ENCODE results near the gene HEBP1.

Gene HEBP1

DNA sequence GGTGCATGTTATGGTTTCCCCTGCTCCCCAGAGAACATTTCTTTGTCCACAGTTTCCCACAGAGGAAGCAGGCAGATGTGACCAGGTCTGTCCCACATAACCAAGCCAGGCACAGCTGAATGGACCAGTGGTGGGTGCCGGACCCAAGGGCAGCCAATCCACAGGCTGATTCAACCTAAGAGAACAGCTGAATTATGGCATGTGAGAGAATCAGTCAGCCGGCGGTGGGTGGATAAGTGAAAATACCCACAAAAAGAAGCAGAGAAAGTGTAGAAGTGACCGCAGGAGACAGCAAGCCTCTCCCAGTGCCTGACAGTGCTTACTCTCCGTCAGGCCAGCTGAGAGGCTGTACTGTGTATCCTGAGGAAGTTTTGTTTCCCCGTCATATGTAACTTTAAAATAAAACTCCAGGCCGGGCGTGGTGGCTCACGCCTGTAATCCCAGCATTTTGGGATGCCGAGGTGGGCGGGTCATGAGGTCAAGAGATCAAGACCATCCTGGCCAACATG, 63.0 kb downstream of the HEBP1 start:
- no peak for TF ChIP-seq CTCF (IDR thresholded peaks at IDR 0.05; ENCODE audit: control insufficient read depth, extremely low read depth, insufficient read depth)

DNA sequence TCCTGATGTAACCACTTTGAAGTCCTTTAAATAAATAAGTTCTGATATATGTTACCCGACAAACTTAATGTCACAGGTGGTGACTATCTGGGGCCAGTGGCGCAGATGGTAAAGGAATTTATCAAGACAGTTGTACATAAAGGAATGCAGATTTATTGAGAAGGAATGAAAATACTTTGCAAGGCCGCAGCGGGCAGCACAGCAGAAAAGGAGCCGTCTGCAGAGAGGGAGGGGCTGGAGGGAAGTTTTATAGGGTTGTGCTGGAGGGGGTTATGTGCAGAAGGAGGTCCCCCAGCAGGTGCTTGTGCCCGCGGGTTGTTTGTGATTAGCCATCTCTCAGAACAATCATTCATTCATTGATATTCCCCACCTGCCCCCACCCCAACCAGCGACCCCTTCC, 65.5 kb downstream of the HEBP1 start:
- no peak for DNase-seq (ENCODE audit: low read depth)
- no peak for TF ChIP-seq CTCF (IDR thresholded peaks at IDR 0.05; ENCODE audit: control insufficient read depth, extremely low read depth, insufficient read depth)
- H3K4me3 ChIP-seq (ENCODE audit: low read depth, low read length) = no peak overlapping the region

More for the DNA sequence above, 63.0 kb downstream of the HEBP1 start:
- no peak overlapping the region for H3K4me3 ChIP-seq (ENCODE audit: low read depth, low read length)
- no peak for DNase-seq (ENCODE audit: low read depth)

- no peak overlapping the region for H3K4me3 ChIP-seq (ENCODE audit: low read depth, low read length)
- TF ChIP-seq CTCF (IDR thresholded peaks at IDR 0.05; ENCODE audit: control insufficient read depth, extremely low read depth, insufficient read depth) = no peak
- DNase-seq (ENCODE audit: low read depth) = no peak
Observed at GRCh38 chr12:12933742-12934141, 66.3 kb downstream of the HEBP1 start.

DNA sequence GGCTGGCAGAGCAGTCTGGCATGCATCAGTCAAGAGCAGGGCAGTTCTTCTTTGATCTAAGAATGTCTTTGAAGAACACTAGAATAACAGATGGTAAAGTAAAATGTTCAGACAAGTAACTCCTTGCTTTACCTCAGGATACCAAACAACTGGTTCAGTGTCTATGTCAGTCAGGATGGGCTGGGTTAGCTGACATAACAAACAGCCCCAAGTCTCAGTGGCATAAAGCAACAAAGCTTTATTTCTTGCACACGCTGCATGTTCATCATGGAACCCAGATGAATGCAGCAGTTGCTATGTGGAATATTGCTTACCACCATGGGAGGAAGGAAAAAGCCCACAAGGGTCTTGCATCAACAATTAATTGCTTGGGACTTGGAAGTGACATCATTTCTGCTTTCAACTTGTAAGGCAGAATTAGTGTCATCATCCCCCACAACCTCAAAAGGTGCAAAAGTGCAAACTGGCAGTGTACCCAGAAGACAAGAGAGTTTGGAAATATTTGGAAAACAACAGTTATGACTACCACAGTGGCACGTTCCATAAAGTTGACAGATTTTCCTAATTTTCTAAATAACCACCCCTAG, 69.3 kb downstream of the HEBP1 start:
- DNase-seq (ENCODE audit: low read depth) = no peak
- TF ChIP-seq CTCF (IDR thresholded peaks at IDR 0.05; ENCODE audit: control insufficient read depth, extremely low read depth, insufficient read depth) = no peak
- no peak overlapping the region for H3K4me3 ChIP-seq (ENCODE audit: low read depth, low read length)

- TF ChIP-seq CTCF (IDR thresholded peaks at IDR 0.05; ENCODE audit: control insufficient read depth, extremely low read depth, insufficient read depth) = no peak
- no peak for DNase-seq (ENCODE audit: low read depth)
- H3K4me3 ChIP-seq (ENCODE audit: low read depth, low read length) = no peak overlapping the region
Observed at GRCh38 chr12:12929696-12930095, 70.4 kb downstream of the HEBP1 start.

DNA sequence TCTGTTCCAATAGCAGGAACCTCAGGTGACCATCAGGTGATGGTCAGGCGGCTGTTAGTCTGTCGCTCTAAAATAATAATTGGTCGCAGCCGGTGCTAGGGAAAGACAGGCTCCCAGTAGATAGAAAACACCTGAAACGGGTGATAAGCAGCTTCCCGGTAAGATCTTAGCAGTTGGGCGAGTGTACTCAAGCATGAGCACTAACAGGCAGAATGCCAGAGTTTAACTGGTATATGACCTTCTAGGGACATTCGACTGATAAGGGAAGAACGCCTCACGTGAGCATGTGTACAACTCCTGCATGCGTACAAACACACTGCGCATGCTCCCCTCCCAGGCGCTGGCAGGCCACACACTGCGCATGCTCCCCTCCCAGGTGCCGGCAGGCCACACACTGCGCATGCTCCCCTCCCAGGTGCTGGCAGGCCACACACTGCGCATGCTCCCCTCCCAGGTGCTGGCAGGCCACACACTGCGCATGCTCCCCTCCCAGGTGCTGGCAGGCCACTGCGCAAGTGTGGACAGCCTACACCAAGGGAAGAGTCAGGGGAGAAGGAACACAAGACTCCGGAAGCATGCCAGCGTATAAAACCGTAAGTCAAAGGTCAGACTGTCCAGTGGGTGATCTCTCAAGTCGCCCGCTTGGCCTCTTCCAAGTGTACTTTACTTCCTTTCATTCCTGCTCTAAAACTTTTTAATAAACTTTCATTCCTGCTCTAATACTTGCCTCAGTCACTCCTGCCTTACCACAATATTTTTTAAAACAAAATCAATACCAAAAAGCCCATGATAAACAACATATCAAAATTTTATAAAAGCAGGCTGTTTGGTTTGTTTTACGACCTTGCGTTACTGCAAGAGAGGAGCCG, 72.6 kb downstream of the HEBP1 start:
- no peak for TF ChIP-seq CTCF (IDR thresholded peaks at IDR 0.05; ENCODE audit: control insufficient read depth, extremely low read depth, insufficient read depth)
- DNase-seq (ENCODE audit: low read depth) = no peak
- H3K4me3 ChIP-seq (ENCODE audit: low read depth, low read length) = no peak overlapping the region
